ENCODE measurements around the gene SIGLEC11. TPM values are rescaled to one million over a fixed set of nuclear protein-coding genes. Genes with fewer than 3 reads are reported as not detected.
"Not testable (repeated sequence)": the region's sequence is repeated elsewhere in the genome, so short reads cannot be mapped to it uniquely, and the experiment has no call there.

The SIGLEC11 gene
- polyA plus RNA-seq, 6 donors from 2014 or later, result not detected

DNA sequence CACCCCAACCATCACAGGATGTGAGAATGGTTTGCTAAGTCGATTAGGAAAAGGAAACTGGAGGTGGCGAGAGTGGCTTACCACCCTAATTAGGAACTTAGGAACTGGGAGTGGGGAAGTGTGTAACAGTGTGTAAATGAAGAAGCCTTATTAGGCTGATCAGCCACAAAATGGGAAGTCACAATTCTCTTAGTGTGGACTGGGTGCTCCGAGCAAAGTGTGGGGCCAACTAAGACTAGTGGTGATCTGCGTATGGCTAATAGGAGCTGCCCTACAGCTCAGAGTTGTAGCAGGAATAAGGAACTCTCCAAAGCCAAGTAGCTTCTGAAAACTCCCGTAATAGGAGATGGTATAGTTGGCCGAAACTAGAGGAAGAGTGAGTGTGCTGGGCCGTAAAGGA lies 7.6 kb downstream of the SIGLEC11 start:
- Mint-ChIP-seq H3K4me3 (no peak overlapping the region), H3K36me3 (no peaks in the 10 kb centered on the region), H3K4me1 (peaks cover 9 to 17% (median 11%) of the 10 kb centered on the region in 3 donors), H3K27me3 (peaks cover 30 to 66% (median 31%) of the 10 kb centered on the region in 3 donors), H3K9me3 (peaks cover 0 to 1% (median 0%) of the 10 kb centered on the region in 7 donors), H3K27ac (peak overlapping the region in 1 of 6 donors; percentile 69)
- no peak for ATAC-seq (ENCODE audit: low read depth in 2 of 2)
- no peak for DNase-seq

DNA sequence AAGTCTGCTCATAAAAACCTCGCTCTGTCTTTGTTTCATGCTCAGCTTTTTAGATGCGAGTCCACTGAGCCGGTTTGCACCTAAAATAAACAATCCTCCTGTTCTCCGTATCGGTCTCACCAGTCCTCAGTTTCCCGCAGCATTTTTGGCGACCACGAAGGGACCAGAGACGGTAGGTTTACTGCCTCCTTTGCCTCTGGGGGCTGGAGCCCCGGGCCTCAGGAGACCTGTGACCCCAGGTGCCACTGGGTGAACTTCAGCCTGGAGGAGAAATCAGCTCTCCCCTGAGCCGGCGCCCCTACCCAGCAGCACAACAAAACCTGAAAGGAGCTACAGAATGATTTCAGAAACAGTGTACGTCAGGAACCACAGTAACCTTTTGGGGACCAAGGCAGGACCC lies 8.1 kb downstream of the SIGLEC11 start:
- Mint-ChIP-seq H3K36me3 (no peaks in the 10 kb centered on the region), H3K4me1 (peaks cover 9 to 17% (median 11%) of the 10 kb centered on the region in 3 donors), H3K4me3 (no peak overlapping the region), H3K27ac (no peak overlapping the region), H3K27me3 (peaks cover 31 to 62% (median 34%) of the 10 kb centered on the region in 3 donors), H3K9me3 (no peaks in the 10 kb centered on the region)
- DNase-seq (no peak), ATAC-seq (ENCODE audit: low read depth in 2 of 2) (no peak)

- H3K36me3 Mint-ChIP-seq, result no peaks in the 10 kb centered on the region
- DNase-seq, result no peak
- ATAC-seq (ENCODE audit: low read depth in 2 of 2), result no peak
- H3K9me3 Mint-ChIP-seq, result no peaks in the 10 kb centered on the region
- H3K4me3 Mint-ChIP-seq, result no peak overlapping the region
- H3K4me1 Mint-ChIP-seq, result peaks cover 9 to 17% (median 11%) of the 10 kb centered on the region in 3 donors
- H3K27ac Mint-ChIP-seq, result no peak overlapping the region
- peaks cover 34 to 65% (median 38%) of the 10 kb centered on the region in 3 donors for H3K27me3 Mint-ChIP-seq
These were observed 8.5 kb downstream of the SIGLEC11 start for GRCh38 chr19:49952479-49952836.

GRCh38 chr19:49951806-49952478 lies 9.0 kb downstream of the SIGLEC11 start:
- DNase-seq, result no peak
- no peak overlapping the region for H3K4me3 Mint-ChIP-seq
- no peak for ATAC-seq (ENCODE audit: low read depth in 2 of 2)

GRCh38 chr19:49950956-49951526 lies 9.9 kb downstream of the SIGLEC11 start:
- peaks cover 31 to 66% (median 39%) of the 10 kb centered on the region in 3 donors for H3K27me3 Mint-ChIP-seq
- H3K4me1 Mint-ChIP-seq, result peaks cover 9 to 17% (median 11%) of the 10 kb centered on the region in 3 donors
- peaks cover 0 to 2% (median 0%) of the 10 kb centered on the region in 7 donors for H3K9me3 Mint-ChIP-seq
- H3K4me3 Mint-ChIP-seq, result no peak overlapping the region
- ATAC-seq (ENCODE audit: low read depth in 2 of 2) (no peak), DNase-seq (no peak)
- H3K27ac Mint-ChIP-seq, result peak overlapping the region in 1 of 6 donors; percentile 71
- no peaks in the 10 kb centered on the region for H3K36me3 Mint-ChIP-seq

More at GRCh38 chr19:49951806-49952478, 9.0 kb downstream of the SIGLEC11 start:
- H3K27ac Mint-ChIP-seq, result peak overlapping the region in 1 of 6 donors; percentile 33
- H3K36me3 Mint-ChIP-seq, result no peaks in the 10 kb centered on the region
- peaks cover 34 to 65% (median 39%) of the 10 kb centered on the region in 3 donors for H3K27me3 Mint-ChIP-seq
- no peaks in the 10 kb centered on the region for H3K9me3 Mint-ChIP-seq
- H3K4me1 Mint-ChIP-seq, result peaks cover 9 to 17% (median 11%) of the 10 kb centered on the region in 3 donors

DNA sequence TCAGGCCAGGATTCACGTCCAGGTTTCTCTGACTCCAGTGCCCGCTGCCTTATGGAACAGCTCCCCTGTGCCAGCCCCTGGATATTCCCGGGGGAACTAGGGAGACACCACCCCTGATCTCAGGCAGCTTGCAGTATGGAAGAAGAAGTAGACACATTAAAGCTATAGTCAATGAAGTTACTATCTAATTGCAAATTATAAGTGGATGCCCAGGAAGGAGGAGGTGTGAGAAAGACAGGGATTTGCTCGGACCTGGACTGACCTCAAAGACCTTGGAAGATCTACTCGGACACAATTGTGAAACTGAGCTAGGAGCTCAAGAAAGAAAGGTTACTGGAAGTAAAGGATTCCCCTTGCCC lies 10.4 kb downstream of the SIGLEC11 start:
- Mint-ChIP-seq H3K4me1 (peaks cover 9 to 17% (median 11%) of the 10 kb centered on the region in 3 donors), H3K27me3 (peaks cover 30 to 66% (median 39%) of the 10 kb centered on the region in 3 donors), H3K36me3 (no peaks in the 10 kb centered on the region), H3K4me3 (no peak overlapping the region), H3K27ac (no peak overlapping the region), H3K9me3 (peaks cover 0 to 2% (median 0%) of the 10 kb centered on the region in 7 donors)
- DNase-seq (no peak), ATAC-seq (ENCODE audit: low read depth in 2 of 2) (no peak)

- no peak for ATAC-seq (ENCODE audit: low read depth in 2 of 2)
- peaks cover 9 to 17% (median 11%) of the 10 kb centered on the region in 3 donors for H3K4me1 Mint-ChIP-seq
- H3K36me3 Mint-ChIP-seq, result no peaks in the 10 kb centered on the region
- H3K9me3 Mint-ChIP-seq, result peaks cover 0 to 3% (median 0%) of the 10 kb centered on the region in 7 donors
- peaks cover 33 to 60% (median 39%) of the 10 kb centered on the region in 3 donors for H3K27me3 Mint-ChIP-seq
- no peak overlapping the region for H3K4me3 Mint-ChIP-seq
- peak overlapping the region in 1 of 6 donors; percentile 67 for H3K27ac Mint-ChIP-seq
- no peak for DNase-seq
These were observed 11.0 kb downstream of the SIGLEC11 start for GRCh38 chr19:49949742-49950589.

DNA sequence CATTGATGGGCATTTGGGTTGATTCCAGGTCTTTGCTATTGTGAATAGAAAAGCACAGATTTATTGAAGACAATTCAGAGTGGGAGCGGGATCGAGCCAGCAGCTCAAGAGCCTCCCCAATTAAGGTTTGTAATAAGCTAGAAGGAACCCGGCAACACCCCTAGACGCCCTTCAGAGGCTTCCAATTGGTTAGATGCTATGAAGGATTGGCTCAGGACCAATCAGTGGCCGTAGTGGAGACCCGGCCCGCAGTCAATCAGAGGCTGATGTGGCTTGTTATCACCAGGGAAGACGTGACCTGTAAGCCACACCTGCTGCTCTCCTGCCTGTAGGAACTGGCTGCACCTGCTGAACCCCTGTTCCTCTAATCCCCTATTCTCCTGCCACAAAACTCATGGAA lies 14.6 kb downstream of the SIGLEC11 start:
- ATAC-seq (ENCODE audit: low read depth in 2 of 2) (no peak), DNase-seq (no peak)
- Mint-ChIP-seq H3K27ac (no peak overlapping the region), H3K27me3 (peaks cover 24 to 41% (median 32%) of the 10 kb centered on the region in 3 donors), H3K9me3 (peaks cover 0 to 3% (median 0%) of the 10 kb centered on the region in 7 donors), H3K4me3 (no peak overlapping the region), H3K36me3 (no peaks in the 10 kb centered on the region), H3K4me1 (peaks cover 0 to 7% (median 6%) of the 10 kb centered on the region in 3 donors)

- H3K4me3 Mint-ChIP-seq; H3K27ac Mint-ChIP-seq; H3K4me1 Mint-ChIP-seq; H3K9me3 Mint-ChIP-seq; H3K36me3 Mint-ChIP-seq; DNase-seq; ATAC-seq (ENCODE audit: low read depth in 2 of 2): not testable (repeated sequence)
- peaks cover 19 to 43% (median 24%) of the 10 kb centered on the region in 3 donors for H3K27me3 Mint-ChIP-seq
These were observed 16.4 kb downstream of the SIGLEC11 start for GRCh38 chr19:49944567-49944966.

- Mint-ChIP-seq H3K9me3 (peaks cover 0 to 2% (median 0%) of the 10 kb centered on the region in 7 donors), H3K4me1 (peaks cover 3 to 7% (median 6%) of the 10 kb centered on the region in 3 donors), H3K27ac (no peak overlapping the region), H3K36me3 (no peaks in the 10 kb centered on the region), H3K4me3 (no peak overlapping the region), H3K27me3 (peaks cover 14 to 31% (median 17%) of the 10 kb centered on the region in 3 donors)
- DNase-seq (no peak), ATAC-seq (ENCODE audit: low read depth in 2 of 2) (no peak)
These were observed 20.5 kb downstream of the SIGLEC11 start for GRCh38 chr19:49940482-49940791.

DNA sequence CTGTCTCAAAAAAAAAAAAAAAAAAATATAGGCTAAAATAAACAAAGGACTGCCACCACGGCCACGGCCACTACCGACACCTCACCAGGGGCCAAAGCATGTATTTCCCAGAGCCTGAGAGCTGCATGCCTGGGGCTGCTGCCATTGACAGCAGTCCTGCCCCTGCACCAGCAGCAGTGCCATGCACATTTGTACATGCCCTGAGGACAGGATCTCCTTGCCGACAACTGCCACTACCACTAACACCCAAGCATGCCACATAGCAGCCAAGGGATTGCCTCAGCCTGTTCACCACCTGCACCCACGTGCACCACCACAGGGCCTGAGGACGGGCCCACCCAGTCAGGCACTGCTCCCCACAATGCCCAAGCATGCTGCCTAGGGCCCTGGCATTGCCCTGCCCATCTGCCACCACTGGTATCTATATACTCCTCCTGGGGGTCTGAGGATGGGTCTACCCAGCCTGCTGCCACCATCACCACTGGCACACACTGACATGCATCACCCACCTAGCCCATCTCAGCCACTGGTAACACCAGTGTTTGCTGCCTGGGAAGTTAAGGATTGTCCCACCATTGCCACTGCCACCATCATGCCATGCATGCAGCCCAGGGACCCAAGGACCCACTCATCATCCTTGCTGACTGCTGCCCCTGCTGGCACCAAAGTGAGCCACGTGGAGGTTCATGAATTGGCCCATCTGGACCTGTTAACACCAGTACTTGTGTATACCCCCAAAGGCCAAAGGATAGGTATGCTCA lies 21.1 kb downstream of the SIGLEC11 start:
- Mint-ChIP-seq H3K27me3 (peaks cover 11 to 31% (median 17%) of the 10 kb centered on the region in 3 donors), H3K4me1 (peaks cover 3 to 7% (median 5%) of the 10 kb centered on the region in 3 donors), H3K36me3 (no peaks in the 10 kb centered on the region), H3K27ac (peak overlapping the region in 1 of 6 donors; percentile 38), H3K4me3 (no peak overlapping the region), H3K9me3 (no peaks in the 10 kb centered on the region)
- no peak for ATAC-seq (ENCODE audit: low read depth in 2 of 2)
- no peak for DNase-seq

GRCh38 chr19:49938662-49939061 lies 22.3 kb downstream of the SIGLEC11 start:
- ATAC-seq (ENCODE audit: low read depth in 2 of 2), result no peak
- Mint-ChIP-seq H3K4me3 (no peak overlapping the region), H3K36me3 (no peaks in the 10 kb centered on the region), H3K27ac (no peak overlapping the region), H3K9me3 (no peaks in the 10 kb centered on the region), H3K27me3 (peaks cover 9 to 30% (median 14%) of the 10 kb centered on the region in 3 donors), H3K4me1 (peaks cover 0 to 11% (median 0%) of the 10 kb centered on the region in 3 donors)
- no peak for DNase-seq

All from naive B cell (primary cell).